ENCODE measurements around the gene FBXO21.

Gene FBXO21

GRCh38 chr12:117129391-117129790 lies 60.9 kb downstream of the FBXO21 start:
- no peak for DNase-seq (ENCODE audit: low read depth in 2 of 2)
- H3K4me3 ChIP-seq (replicated peaks in 1 of 2; ENCODE audit: low read depth in 2 of 2, low read length in 2 of 2), result no peak overlapping the region
- no peak for TF ChIP-seq CTCF (IDR thresholded peaks at IDR 0.05; ENCODE audit: low read depth, low read length)

GRCh38 chr12:117127933-117128823 lies 62.1 kb downstream of the FBXO21 start:
- DNase-seq (ENCODE audit: low read depth in 2 of 2), result no peak
- no peak overlapping the region for H3K4me3 ChIP-seq (replicated peaks in 1 of 2; ENCODE audit: low read depth in 2 of 2, low read length in 2 of 2)
- TF ChIP-seq CTCF (IDR thresholded peaks at IDR 0.05; ENCODE audit: low read depth, low read length), result no peak

- no peak overlapping the region for H3K4me3 ChIP-seq (replicated peaks in 1 of 2; ENCODE audit: low read depth in 2 of 2, low read length in 2 of 2)
- no peak for DNase-seq (ENCODE audit: low read depth in 2 of 2)
- TF ChIP-seq CTCF (IDR thresholded peaks at IDR 0.05; ENCODE audit: low read depth, low read length), result no peak
These were observed 63.9 kb downstream of the FBXO21 start for GRCh38 chr12:117126335-117126734.

GRCh38 chr12:117125767-117126166 lies 64.5 kb downstream of the FBXO21 start:
- H3K4me3 ChIP-seq (replicated peaks in 1 of 2; ENCODE audit: low read depth in 2 of 2, low read length in 2 of 2), result no peak overlapping the region

GRCh38 chr12:117125272-117125613 lies 65.0 kb downstream of the FBXO21 start:
- no peak for TF ChIP-seq CTCF (IDR thresholded peaks at IDR 0.05; ENCODE audit: low read depth, low read length)
- H3K4me3 ChIP-seq (replicated peaks in 1 of 2; ENCODE audit: low read depth in 2 of 2, low read length in 2 of 2), result no peak overlapping the region
- DNase-seq (ENCODE audit: low read depth in 2 of 2), result no peak

More at GRCh38 chr12:117125767-117126166, 64.5 kb downstream of the FBXO21 start:
- DNase-seq (ENCODE audit: low read depth in 2 of 2), result no peak
- TF ChIP-seq CTCF (IDR thresholded peaks at IDR 0.05; ENCODE audit: low read depth, low read length), result no peak

GRCh38 chr12:117124421-117125271 lies 65.6 kb downstream of the FBXO21 start:
- no peak overlapping the region for H3K4me3 ChIP-seq (replicated peaks in 1 of 2; ENCODE audit: low read depth in 2 of 2, low read length in 2 of 2)
- DNase-seq (ENCODE audit: low read depth in 2 of 2), result no peak
- no peak for TF ChIP-seq CTCF (IDR thresholded peaks at IDR 0.05; ENCODE audit: low read depth, low read length)

All from cardiac fibroblast (primary cell).